GM12875 (cell line): ENCODE data around the gene LRRC75A.

ENCODE experiments used
- H3K4me3 ChIP-seq: one replicate; pipeline ENCODE4 v1.5.1; 2011; ENCODE audit warnings: low read depth, low read length, control low read depth
- CTCF ChIP-seq: IDR thresholded peaks from 2 replicates; pipeline ENCODE4 v1.5.1; 2011; ENCODE audit warnings: low read depth, mild to moderate bottlenecking, control low read depth, inconsistent platforms, low read length, moderate library complexity, borderline replicate concordance; ENCODE audit not compliant: insufficient read depth

Gene LRRC75A

GRCh38 chr17:16479264-16479663 lies 12.7 kb downstream of the LRRC75A start:
- no peak overlapping the region for H3K4me3 ChIP-seq
- no peak for TF ChIP-seq CTCF

DNA sequence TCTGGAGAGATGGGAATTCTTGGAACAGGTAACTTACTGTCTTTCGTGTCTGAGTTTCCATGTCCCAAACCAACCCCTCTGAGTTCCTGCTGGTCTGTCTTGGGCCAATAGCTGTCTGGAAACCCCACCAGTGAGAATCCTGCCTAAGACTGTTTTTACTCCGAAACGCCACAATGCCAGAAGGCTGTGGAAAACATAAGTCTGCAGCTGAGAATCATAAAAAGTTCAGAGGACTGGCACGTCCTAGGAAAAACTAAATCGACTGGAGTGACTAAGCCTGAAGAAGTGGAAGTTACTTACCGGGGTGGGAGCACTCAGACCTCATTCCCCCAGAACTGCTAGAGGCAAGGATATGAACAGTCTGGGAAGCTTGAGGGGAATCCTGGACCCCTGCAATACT lies 13.3 kb downstream of the LRRC75A start:
- H3K4me3 ChIP-seq = no peak overlapping the region
- no peak for TF ChIP-seq CTCF

DNA sequence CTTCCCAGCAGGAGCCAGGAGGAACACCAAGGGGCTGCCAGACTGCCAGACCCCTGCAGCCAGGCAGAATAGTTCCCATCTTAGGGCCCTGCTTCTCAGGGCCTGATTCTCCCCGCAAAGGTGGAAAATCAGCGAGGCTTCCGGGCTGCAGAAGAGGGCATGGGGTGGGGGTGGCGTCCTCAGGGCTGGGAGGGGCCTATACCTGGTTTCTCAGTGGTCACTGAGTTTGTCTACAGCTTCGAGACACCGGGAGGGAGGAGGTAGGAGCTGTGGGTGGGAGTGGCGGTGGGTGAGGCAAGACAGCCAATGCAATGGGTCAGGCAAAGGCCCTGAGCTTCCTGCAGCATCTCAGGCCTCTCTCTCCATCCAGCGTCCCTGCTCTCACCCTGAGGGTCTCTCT lies 14.3 kb downstream of the LRRC75A start:
- H3K4me3 ChIP-seq = no peak overlapping the region
- no peak for TF ChIP-seq CTCF

- H3K4me3 ChIP-seq = no peak overlapping the region
- no peak for TF ChIP-seq CTCF
Observed at GRCh38 chr17:16477255-16477654, 14.7 kb downstream of the LRRC75A start.

DNA sequence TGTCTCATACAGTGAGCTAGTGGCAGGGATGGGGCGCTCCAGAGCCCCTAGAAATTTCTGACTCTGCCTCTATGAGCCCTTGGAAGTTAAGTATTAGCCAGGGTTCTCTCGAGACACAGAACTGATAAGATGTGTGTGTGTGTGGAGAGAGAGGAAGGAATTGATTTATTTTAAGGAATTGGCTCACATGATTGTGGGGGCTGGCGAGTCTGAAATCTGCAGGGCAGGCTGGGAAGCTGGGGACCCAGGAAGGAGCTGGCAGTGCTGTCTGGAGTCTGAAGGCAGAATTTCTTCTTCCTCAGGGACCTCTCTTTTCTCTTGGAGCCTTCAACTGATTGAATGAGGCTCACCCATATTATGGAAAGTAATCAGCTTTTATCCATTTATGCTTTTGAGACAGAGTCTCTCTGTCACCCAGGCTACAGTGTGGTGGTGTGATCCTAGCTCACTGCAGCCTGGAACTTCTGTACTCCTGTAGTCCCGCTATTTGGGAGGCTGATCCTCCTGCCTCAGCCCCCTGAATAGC lies 16.8 kb downstream of the LRRC75A start:
- no peak overlapping the region for H3K4me3 ChIP-seq
- TF ChIP-seq CTCF = no peak

- no peak overlapping the region for H3K4me3 ChIP-seq
- TF ChIP-seq CTCF = no peak
Observed at GRCh38 chr17:16474012-16474725, 17.8 kb downstream of the LRRC75A start.

GRCh38 chr17:16473044-16474011 lies 18.7 kb downstream of the LRRC75A start:
- TF ChIP-seq CTCF = no peak
- H3K4me3 ChIP-seq = no peak overlapping the region
